Measurements from ENCODE around the gene FANCC.
A peak's percentile ranks its signal among the peaks of the same experiment; 100 is the strongest.

The FANCC gene, protein sequence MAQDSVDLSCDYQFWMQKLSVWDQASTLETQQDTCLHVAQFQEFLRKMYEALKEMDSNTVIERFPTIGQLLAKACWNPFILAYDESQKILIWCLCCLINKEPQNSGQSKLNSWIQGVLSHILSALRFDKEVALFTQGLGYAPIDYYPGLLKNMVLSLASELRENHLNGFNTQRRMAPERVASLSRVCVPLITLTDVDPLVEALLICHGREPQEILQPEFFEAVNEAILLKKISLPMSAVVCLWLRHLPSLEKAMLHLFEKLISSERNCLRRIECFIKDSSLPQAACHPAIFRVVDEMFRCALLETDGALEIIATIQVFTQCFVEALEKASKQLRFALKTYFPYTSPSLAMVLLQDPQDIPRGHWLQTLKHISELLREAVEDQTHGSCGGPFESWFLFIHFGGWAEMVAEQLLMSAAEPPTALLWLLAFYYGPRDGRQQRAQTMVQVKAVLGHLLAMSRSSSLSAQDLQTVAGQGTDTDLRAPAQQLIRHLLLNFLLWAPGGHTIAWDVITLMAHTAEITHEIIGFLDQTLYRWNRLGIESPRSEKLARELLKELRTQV

DNA sequence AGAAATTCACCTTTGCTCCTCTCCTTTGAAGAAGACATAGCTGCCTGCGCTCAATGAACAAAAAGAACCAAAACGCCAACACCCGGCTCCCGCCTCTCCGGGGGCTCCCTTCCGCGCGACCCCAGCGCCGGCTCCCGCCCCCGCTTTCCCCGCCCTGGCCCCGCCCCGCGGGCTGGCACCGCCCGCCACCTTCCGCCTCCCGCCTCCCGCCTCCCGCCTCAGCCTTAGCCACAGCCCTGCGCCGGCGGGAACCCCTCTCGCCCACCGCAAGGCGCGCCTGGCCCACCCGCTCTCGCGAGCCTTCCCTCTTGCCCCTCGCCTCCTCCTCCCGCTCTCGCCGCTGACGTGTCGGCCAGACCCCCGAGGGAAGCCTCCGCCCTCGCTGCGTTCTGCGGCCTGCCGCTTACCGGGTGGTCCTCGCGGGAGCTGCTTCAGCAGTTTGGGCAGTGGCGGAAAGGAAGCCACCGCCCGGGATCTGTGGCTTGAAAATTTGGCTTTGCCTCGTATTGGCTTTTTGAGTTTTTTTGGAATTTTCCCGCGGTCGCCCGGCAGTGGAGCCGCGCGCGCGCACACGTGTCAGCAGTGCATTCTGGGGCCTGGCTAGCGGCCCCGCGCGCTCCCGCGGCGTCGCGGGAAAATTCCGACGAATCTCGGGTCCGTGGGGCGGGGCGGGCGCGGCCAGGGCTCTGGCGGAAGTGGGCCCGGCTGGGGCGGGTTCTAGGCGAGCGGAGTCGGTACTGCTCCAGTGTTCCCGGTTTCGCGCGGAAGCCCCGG is at the start of gene FANCC:
FANCC (minus strand) TSS at position 591 of the 774 bp plus-strand sequence. CDS start 68,418 bp downstream, outside the sequence.
- peak; percentile 82 to 86 for DNase-seq

DNA sequence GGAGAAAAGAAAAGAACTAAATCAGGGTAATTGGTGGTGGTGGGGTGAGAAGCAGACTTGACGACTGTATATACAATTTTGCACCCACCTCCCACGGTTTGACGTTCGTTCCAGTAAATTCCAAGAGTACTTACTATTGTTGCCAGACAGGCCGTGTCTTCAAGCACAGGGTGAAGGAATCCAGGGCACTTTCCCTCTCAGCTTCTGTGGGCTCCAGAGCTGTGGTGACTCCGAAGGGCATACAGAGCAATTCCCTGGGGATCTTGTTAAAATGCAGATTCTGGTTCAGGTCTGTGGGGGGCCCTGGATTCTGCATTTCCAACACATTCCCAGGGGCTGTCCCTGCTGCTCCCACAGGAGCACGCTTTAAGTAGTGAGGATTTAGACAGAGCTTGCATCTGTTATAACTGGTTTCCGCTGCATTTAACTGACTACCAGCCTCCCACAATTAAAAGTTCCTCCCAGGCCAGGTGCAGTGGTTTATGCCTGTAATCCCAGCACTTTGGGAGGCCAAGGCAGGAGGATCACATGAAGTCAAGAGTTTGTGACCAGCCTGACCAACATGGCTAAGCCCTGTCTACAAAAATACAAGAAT is 49.3 kb upstream of the FANCC start:
- DNase-seq = no peak

DNA sequence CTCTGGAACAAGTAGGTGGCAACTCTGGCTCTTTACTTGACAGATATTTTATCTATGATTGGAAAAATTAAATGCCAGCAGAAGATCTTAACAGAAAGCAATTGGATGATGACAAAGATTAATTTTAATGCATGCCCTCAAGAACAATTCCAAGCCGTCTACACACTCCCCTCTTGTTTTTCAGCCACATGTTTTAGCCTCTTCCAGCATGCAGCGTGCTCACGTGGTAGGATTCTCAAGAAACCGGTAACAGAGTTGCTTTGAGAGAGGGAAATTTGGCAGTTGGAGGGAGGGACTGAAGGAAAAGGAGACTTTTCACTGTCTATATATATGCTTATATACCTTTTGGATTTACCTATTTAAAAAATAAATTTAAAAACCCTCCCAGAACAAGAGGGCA is 48.3 kb upstream of the FANCC start:
- no peak for DNase-seq

DNA sequence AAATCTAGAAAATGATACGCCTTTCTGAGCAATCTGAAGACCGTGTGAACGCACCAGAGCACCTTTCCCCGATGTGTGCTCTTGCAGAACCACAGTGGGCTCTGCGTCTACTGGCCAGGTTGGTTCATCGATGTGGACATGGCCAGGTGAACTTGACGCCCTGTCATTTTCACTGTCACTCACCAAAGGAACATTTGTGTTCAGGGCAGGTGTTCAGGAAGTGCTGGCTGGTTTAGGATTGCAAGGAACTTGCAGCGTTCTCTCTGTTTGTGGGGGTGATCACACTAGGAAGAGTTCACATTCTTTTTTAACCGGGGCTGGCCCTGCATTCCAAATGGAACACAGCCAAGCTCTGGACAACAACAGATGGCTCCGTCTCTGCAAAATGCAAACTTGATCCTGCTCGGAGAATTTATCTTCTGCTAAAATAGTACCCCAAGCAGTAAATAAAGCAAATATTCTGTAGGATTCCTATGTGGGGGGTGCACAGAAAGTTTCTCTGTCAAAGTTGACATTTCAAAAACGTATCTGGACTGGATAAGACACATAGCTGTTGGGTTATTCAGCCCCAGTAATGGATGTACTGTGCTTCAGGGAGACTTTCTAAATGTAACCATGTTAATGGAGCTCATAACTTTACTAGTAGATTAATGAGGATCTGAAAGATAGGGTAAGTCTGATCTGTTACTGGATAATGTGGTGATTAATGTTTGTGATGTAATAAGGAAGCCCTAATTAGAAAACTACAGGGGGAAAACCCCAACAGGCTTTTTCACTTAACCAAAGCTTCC is 45.7 kb upstream of the FANCC start:
- DNase-seq = no peak

DNA sequence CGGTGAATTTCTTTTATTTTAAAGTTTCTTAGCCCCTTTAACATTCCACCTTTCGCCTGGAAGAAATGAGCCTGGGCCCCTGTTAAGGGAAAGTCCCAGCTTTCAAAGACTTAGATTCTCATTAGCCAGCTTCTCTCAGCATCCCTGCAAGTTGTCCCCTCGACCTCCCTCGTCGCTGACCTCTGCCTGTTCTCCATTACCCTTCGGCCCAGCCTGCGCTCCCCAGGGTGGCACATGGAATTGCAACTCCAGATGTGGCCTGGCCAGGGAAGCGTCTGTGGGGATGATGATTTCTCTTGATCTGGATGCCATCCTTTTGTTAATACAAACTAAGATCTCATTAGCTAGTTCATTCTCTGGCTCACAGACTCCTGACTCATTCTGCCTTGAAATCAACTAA is 43.4 kb upstream of the FANCC start:
- DNase-seq = no peak

DNA sequence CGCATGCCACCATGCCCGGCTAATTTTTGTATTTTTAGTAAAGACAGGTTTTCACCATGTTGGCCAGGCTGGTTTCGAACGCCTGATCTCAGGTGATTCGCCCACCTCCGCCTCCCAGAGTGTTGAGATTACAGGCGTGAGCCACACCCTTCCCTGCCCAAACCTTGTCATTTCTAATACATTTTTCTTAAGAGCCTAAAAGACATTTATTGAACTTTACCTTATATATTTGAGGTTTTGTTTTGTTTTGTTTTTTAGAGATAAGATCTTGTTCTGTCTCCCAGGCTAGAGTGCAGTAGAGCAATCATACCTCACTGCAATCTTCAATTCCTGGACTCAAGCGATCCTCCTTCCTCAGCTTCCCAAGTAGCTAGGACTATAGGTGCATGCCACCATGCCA is 39.8 kb upstream of the FANCC start:
- no peak for DNase-seq

DNA sequence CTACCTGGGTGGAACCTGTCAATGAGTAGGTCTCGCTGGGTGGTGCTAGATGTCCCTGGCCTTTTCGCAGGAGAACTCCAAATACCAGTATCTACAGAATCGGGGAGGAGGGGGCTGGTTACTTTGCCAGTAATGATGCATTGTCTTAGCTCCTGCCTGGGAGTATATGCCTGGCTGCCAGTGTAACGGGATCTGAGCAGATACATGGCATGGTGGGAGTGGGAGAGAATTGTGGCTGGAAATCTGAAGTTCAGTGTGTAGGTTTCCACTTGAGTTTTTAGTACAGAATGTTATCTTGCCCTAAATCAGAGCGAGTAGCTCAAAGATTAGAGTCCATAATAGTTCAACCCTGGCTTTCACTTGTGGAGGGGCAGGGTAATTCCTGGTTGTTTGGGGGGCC is 38.0 kb upstream of the FANCC start:
- DNase-seq = no peak

DNA sequence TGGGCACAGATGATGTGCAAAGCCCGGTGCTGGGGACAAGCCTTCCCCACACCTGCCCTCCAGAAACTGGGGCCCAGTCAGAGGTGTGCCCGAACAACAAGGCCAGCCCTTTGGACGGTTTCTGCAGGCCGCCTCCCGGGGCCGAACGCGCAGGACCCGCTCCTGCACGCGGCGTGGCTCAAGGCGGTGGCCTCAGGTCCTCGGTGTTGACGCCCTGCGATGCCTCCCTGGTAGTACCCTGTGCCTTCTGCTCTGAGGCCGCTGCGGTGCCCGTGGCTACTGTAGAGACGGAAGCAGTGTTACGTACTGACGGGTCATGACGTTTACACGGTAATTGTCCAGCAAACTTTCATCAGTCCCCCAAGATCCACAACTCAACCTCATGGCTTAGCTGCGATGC is 33.5 kb upstream of the FANCC start:
- DNase-seq = no peak

DNA sequence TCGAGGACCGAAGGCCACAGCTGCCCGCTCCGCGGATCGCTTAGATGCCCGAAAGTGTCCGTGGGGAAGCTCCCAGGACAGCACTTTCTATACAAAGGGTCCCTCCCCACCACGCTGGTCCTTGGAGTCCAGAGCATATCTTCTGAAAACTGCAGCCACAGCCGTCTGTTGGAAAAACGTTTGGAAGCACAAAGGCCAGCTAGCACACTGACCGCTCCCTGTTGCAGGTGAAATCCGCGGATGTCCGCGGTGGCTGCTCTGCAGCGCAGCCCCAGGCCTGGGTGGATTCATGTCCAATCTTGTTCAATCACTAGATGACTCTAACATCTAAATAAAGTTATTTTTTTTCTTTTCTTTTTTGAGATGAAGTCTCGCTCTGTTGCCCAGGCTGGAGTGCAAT is 32.8 kb upstream of the FANCC start:
- no peak for DNase-seq

DNA sequence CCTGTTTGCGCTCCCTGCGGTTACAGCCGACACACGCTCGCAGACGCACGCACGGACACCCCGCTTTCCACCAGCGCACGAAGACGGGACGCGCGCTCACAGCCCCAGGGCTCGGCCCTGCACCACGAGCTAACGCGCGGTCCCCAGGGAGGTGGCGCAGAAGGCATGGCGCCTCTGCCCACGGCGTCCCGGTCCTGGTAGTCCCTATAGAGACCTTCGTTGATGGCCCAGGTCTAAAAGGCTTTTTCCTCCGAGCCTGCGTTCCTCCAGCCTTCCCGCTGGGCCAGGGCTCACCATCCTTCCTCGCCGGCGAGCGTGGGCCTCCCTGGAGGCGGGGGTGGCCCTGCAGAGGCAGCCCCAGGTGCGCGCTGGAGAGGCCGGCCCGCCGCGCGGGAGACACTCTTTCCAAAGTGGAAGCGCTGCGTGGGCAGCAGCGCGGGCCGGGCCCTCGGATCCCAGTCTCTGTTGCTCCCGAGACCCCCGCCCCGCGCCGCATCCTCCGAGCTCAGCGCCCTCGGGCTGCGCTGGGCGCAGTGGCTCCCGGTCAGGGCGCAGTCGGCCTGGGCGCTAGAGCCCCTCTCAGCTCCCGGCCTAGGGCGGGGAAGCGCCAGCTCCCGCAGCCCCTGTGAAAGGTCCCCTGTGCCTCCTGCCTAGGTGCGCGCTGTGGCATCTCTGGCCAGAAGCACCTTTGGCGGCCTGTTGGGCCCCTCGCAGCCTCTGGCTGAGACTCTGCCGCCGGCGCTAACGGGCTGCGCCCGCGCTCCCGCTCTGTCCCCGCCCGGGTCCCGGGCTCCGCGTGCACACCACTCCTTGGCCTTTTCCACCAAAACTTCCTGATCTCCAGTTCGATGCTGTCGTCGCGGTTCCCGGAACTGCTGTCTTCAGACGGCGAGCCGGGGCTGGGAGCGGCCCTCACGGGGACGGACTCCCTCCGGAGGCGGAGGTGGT is 31.9 kb upstream of the FANCC start:
- DNase-seq = no peak

DNA sequence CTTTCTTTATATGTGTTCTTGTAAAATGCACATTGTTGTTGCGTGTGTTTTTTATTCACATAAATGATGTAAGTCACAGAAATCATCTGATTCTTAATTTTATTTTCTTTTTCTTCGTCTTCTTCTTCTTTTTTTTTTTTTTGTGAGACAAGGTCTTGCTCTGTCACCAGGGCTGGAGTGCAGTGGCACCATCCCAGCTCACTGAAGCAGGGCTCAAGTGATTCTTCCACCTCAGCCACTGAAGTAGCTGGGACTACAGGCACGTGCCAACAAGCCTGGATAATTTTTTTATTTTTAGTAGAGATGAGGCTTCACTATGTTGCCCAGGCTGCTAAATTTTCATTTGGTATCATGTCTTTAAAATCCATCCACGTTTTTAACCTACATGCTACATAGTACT is 28.5 kb upstream of the FANCC start:
- no peak for DNase-seq

DNA sequence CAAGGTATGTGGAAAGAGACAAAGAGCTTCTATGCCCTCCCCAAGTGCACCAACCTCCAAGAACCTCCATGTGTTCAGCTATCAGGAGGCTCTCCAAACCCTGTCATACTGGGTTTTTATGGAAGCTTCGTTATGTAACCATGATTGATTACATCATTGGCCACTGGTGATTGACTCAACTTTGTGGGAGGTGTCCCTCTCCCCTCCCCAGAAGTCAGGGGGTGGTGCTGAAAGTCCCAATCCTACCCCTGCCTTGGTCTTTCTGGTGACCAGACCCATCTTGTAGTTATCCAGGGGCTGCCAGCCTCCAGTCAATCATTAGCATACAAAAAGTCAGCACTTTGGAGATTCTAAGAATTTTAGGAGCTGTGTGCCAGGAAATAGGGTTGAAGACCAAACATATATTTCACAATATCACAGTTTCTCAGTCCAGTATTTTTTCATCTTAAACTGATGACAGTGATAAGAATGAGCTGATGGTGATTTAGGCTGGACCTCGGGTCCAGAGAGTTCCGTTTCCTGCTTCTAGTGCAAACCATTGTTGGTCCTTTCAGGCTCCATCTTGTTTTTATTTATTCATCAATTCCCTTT is 27.3 kb upstream of the FANCC start:
- no peak for DNase-seq

DNA sequence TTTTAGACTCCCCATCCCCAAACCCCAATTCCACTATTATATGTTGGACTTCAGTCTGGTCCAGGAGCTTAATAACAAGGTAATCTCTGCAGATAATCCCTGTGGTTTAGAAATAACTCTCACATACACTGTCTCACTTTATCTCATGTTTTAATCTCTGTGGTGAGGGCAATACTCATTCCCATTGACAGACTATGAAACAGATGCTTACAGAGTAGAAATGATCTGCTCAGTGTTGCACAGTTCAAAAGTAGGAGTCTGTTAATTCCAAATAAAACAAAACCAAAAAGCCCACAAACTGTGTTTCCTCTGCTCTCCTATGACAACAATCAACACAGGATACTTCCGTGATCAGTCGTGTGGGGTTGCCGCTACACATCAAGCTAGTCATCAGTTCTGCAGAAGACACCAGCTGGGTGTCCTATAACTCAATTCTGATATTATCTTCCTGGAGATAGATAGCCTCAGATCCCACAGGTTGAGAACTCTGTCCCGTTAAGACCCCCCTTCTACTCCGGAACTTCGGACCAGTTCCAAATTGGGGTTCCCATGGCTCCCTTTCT is 26.3 kb upstream of the FANCC start:
- no peak for DNase-seq

DNA sequence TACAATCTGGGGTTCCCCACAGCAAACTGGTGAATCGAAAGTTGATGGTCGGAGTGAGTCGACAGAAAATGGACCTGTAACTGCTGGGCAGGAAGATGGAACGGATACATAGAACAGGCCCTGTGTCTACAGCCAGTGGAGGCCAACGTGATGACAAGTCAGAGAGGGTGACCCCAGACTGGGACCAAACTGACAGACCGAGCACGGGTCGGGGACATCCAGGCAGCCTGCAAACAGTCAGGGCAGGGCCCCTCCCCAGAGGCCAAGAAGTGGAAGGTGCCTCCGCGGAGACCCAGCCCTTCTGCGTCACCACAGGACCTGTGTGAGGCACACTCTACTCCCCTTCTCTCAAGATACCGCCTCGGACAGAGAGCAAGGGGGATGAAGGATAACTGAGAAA is 25.1 kb upstream of the FANCC start:
- DNase-seq = no peak

DNA sequence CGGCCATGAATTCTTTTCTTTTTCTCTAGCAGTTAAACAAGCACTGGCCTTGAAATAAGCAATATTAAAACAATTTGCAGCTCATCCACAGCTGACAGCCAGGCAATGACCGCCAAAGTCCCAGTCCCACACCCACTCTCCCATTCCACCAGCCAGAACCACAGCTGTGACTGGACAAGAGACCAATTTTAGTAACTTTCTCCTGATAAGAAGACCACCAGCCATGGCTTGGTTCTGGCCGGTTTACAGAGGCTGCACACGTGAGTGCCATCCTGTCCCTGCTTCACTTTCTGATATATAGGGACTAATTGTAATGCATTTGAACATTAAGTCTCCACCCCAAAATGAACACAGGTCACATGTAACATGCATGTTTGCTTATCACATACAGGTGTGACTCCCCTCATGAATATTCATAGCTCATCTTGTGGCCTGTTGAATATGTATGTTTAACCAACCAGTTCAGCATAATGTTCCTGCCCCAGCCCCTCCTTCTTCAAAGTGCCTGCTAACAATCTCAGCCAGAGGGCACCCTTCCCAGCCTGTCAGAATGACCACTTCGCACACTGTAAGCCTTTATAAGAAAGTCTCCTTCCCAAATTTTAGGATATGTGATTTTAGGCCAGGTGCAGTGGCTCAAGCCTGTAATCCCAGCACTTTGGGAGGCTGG is 23.9 kb upstream of the FANCC start:
- DNase-seq = no peak

DNA sequence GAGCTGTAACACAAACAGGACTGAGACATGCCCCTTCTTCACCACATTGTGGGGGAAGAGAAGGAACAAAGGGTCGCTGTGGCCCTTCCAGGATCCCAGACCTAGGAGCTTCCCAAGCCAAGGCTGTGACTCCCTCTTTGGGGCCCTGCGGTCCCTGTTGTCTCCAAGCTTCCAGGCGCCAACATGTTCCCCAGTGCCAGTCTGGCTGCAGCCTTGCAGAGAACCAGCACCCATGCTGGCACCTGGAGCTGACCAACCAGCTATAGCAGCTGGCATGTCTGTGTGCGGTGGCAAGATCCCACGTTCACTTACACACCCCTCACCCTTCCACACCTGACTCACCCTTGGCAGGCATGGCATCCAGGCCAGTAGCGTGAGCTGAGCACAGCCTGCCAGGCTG is 20.7 kb upstream of the FANCC start:
- no peak for DNase-seq

DNA sequence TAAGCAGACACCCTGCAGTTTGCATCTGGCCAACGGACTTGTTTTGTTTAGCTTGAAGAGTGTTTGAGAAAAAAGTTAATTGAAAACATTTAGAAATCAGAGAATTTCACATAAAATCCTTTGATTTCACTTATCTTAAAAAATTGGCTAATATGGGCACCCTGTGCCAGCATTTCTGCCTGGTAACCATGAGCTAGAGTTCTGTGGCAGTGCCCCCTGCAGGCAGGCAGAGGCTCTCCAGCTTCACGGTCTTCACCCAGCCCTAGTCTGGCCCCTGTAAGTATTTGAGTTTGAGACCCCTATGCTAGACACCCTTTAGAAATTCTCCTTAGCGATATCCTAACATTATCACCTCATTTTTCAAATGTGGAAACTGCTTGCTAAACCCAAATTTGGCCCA is 18.8 kb upstream of the FANCC start:
- peak in 1 of 2 donors; percentile 33 for DNase-seq

DNA sequence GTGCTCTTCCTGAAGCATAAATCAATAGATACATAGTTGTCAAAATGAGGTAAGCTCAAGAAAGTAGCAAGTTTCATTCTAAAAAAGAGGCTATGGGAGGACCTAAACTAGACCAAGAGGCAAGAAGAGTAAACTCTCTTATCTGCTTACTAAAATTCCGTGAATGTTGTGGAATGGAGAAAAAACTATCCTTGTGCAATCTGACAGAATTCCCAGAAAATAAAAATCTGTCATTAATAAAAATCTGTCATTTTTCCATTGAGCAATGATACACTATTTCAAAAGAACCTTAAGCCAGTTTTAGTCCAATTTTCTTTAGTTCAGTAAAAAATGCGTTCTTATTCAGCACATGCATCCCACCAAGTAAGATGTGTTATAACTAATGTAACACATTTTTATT is 15.9 kb upstream of the FANCC start:
- DNase-seq = no peak

DNA sequence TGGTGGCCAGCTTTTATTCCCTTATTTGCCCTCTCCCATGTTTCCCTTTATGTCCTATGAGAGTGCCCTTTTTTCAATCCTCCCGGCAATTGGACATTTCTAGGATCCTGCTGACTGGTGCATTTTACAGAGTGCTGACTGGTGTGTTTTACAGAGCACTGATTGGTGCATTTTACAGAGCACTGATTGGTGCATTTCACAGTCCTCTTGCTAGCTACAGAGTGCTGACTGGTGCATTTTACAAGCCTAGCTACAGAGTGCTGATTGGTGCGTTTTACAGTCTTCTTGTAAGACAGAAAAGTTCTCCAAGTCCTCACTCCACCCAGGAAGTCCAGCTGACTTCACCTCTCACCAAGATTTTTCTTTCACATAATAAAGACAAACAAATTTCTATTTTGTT is 15.4 kb upstream of the FANCC start:
- DNase-seq = no peak

DNA sequence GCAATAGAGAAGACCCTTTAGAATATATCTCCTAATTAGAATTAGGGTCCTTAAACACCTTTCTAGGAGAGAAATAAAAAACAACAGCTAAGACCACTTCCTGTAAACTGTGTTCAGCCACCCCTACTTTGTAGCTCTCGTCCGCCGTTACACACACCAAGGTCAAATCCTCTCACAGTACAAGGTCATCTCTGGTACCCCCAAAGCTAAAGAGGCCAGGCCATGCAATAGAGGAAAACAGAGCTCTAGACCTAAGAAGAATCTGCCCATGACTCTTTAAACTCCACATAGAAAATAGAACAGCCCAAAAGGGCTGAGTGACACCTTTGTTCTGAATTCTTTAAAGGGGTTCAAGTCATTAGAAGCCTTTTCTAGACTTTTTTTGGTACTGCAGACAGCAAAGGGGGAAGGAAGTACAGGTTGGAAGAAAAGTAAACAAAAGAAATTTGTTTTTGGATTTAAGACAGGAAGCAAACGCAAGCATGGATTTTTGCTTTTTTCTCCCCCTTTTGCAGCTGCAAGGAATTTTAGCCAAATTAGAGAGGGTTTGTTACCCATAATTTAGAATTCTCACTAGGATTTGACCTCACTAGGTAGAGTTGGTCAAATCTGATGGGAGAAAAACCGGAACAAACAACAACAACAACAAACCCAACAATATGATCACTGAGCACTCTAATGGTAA is 13.4 kb upstream of the FANCC start:
- DNase-seq = no peak

All from stimulated activated CD4-positive, alpha-beta T cell treated with anti-CD3 and anti-CD28 coated beads, Interleukin-2, amount 100 ng/mL, for 48 hours (primary cell).